Measurements from ENCODE around the gene LBX1. TPM values are rescaled to one million over a fixed set of nuclear protein-coding genes. Genes with fewer than 3 reads are reported as not detected.

LBX1 gene
- total RNA-seq, 4 donors from 2014 or later, result not detected

- no peak overlapping the region for H3K4me3 ChIP-seq (ENCODE audit: low read depth, poor library complexity, severe bottlenecking)
- intact Hi-C loops (cut with DNase I; ENCODE audit: low total_unique reads), result no loop called here
- TF ChIP-seq POLR2A (IDR thresholded peaks at IDR 0.05), result no peak
- TF ChIP-seq CTCF (IDR thresholded peaks at IDR 0.05), result no peak
- no peak for DNase-seq (ENCODE audit: low spot score in 2 of 2)
- 31 to 56% methylated on average over 1 of the region's 1 CpG for WGBS, 2 donors
Measured at GRCh38 chr10:101234333-101234732, 5.1 kb upstream of the LBX1 start.

GRCh38 chr10:101233863-101234262 lies 4.6 kb upstream of the LBX1 start:
- TF ChIP-seq CTCF (IDR thresholded peaks at IDR 0.05) (no peak), POLR2A (IDR thresholded peaks at IDR 0.05) (no peak)
- no peak for DNase-seq (ENCODE audit: low spot score in 2 of 2)
- H3K4me3 ChIP-seq (ENCODE audit: low read depth, poor library complexity, severe bottlenecking), result no peak overlapping the region
- 3 to 32% methylated on average over 3 of the region's 3 CpGs for WGBS, 2 donors
- intact Hi-C loops (cut with DNase I; ENCODE audit: low total_unique reads), result no loop called here

GRCh38 chr10:101233443-101233842 lies 4.2 kb upstream of the LBX1 start:
- WGBS, 2 donors, result 26 to 31% methylated on average over 1 of the region's 1 CpG

GRCh38 chr10:101231912-101232689 lies 2.8 kb upstream of the LBX1 start:
- H3K4me3 ChIP-seq (ENCODE audit: low read depth, poor library complexity, severe bottlenecking), result no peak overlapping the region
- no peak for DNase-seq (ENCODE audit: low spot score in 2 of 2)
- 27 to 33% methylated on average over 12 of the region's 12 CpGs for WGBS, 2 donors

More at GRCh38 chr10:101233443-101233842, 4.2 kb upstream of the LBX1 start:
- intact Hi-C loops (cut with DNase I; ENCODE audit: low total_unique reads), result no loop called here
- DNase-seq (ENCODE audit: low spot score in 2 of 2), result no peak
- H3K4me3 ChIP-seq (ENCODE audit: low read depth, poor library complexity, severe bottlenecking), result no peak overlapping the region
- TF ChIP-seq POLR2A (IDR thresholded peaks at IDR 0.05) (no peak), CTCF (IDR thresholded peaks at IDR 0.05) (no peak)

GRCh38 chr10:101231092-101231491 lies 1.8 kb upstream of the LBX1 start:
- DNase-seq (ENCODE audit: low spot score in 2 of 2), result no peak
- no peak for TF ChIP-seq CTCF (IDR thresholded peaks at IDR 0.05)
- no peak for TF ChIP-seq POLR2A (IDR thresholded peaks at IDR 0.05)
- 61 to 76% methylated on average over 7 of the region's 7 CpGs for WGBS, 2 donors
- intact Hi-C loops (cut with DNase I; ENCODE audit: low total_unique reads), result no loop called here
- no peak overlapping the region for H3K4me3 ChIP-seq (ENCODE audit: low read depth, poor library complexity, severe bottlenecking)

More at GRCh38 chr10:101231912-101232689, 2.8 kb upstream of the LBX1 start:
- intact Hi-C loops (cut with DNase I; ENCODE audit: low total_unique reads), result no loop called here
- no peak for TF ChIP-seq POLR2A (IDR thresholded peaks at IDR 0.05)
- TF ChIP-seq CTCF (IDR thresholded peaks at IDR 0.05), result no peak
